ENCODE results near the gene SIPA1L3.

- TF ChIP-seq SNAI2 (CRISPR knock-in tag; IDR thresholded peaks at IDR 0.05) (no peak), ZFP30 (CRISPR knock-in tag; IDR thresholded peaks at IDR 0.05) (no peak), RARB (CRISPR knock-in tag; IDR thresholded peaks at IDR 0.05) (no peak)
These were observed 316.1 kb downstream of the SIPA1L3 start for GRCh38 chr19:38223119-38223523.
